GM13977 (cell line): Measurements from ENCODE around the gene MGAT5B.
A peak's percentile ranks its signal among the peaks of the same experiment; 100 is the strongest.
"Not testable (repeated sequence)": the region's sequence is repeated elsewhere in the genome, so short reads cannot be mapped to it uniquely, and the experiment has no call there.

Experiments
- DNase-seq: peaks from one replicate; pipeline ENCODE4 v3.0.0; 2012; ENCODE audit warnings: low spot score
- in situ Hi-C: fragments of 300-500 bp; cut with MboI; formaldehyde crosslinking; loops from one replicate; pipeline ENCODE4 v1.12.0; 2022; ENCODE audit warnings: low sequenced_read_pairs, low pct_unique_long_range_greater_than_20kb, mixed read lengths, inconsistent platforms; ENCODE audit not compliant: unreplicated experiment
- TF ChIP-seq, protein P1 (sequence below): IDR thresholded peaks from 2 replicates; pipeline ENCODE4 v1.5.1; 2012; ENCODE audit warnings: mild to moderate bottlenecking, control low read depth; ENCODE audit not compliant: insufficient read depth; ENCODE audit errors: extremely low read depth, missing control alignments

MGAT5B gene

DNA sequence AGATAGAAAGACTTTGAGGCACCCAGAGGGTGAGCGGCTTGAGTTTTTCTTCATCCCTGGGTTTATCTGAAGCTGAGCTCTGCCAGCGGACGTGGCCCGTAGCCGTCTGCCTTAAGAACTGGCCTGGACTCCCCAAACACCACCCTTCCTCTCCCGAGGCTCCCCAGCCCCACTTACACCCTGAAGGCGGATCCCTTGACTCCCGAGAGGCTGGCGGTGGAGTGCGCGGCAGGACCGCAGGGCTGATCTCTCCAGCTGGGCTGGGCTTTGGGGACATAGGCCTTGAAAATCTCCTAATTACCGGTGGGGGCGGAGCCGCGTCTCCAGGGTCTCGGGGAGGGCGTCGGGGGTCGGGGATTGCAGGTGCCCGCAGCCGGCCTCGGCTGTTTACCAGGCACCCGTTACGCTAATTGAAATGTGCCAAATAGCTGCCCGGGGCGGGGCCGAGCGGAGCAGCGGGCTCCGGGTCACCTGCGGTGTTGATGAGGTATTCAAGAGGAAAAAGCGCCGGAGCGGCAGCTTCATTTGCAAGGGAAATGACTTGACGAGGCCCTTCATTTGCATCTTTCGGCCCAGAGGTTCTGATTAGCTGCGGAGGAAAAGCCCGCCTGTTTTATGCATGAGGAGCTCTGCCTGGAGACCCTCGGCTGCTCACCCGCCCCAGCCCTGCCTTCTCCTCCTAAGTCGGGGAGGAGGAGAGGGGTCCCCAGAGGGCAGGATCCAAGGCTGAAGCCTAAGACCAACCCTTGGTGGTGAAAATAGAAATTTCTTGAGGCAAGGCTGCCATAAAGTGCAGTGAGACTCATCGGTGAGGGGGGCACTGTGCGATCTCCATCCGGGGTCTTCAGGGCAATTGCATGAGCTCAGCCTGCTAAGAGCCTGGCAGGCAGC is 100.7 kb downstream of the MGAT5B start:
- peak; percentile 71 for DNase-seq
- TF ChIP-seq, protein P1, sequence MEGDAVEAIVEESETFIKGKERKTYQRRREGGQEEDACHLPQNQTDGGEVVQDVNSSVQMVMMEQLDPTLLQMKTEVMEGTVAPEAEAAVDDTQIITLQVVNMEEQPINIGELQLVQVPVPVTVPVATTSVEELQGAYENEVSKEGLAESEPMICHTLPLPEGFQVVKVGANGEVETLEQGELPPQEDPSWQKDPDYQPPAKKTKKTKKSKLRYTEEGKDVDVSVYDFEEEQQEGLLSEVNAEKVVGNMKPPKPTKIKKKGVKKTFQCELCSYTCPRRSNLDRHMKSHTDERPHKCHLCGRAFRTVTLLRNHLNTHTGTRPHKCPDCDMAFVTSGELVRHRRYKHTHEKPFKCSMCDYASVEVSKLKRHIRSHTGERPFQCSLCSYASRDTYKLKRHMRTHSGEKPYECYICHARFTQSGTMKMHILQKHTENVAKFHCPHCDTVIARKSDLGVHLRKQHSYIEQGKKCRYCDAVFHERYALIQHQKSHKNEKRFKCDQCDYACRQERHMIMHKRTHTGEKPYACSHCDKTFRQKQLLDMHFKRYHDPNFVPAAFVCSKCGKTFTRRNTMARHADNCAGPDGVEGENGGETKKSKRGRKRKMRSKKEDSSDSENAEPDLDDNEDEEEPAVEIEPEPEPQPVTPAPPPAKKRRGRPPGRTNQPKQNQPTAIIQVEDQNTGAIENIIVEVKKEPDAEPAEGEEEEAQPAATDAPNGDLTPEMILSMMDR: no peak
- in situ Hi-C loops: no loop called here

DNA sequence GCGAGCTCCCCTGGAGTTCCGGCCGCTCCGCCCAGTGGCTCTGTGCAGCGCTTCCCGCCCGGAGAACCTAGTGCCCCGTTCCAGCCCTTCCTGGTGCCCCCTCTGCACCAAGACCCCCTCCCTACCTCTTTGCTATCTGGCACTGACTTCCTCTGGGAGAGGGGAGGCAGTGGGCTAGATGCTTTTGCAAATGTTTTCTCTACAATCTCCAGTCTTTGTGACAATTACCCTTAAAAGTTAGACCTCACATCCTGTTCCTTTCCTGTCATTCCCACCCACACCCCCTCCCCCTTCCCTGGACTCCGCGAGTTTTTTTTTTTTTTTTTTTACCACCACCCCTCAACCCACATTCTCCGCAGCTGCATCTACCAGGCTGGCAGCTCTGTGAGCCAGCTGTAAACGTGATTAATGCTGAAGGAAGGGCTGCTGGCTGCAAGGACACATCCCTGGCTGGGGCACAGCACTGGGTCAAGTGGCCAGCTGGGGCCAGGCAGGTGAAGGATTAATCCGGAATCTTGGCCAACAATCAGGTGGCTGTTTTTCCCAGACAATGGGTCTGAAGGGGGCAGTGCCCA is 101.5 kb downstream of the MGAT5B start:
- no peak for DNase-seq
- in situ Hi-C loops: no loop called here
- TF ChIP-seq, protein P1: no peak

DNA sequence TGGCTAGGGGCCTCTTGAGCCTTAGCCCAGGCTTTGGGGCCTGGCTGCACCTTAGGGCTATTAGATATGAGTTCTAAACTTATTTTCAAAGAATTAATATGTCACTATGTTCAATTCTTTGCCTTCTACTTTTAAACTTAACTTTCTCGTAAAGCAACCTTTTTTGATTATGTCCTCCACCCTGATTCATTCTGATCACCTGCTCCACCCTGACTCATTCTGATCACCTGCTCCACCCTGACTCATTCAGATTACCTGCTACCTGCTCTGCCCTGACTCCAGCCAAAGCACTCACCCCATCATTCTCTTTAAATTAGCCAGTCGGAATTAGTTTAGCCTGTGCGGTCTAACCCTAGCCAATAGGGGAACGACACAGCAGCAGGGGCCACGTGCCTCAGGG is 102.0 kb downstream of the MGAT5B start:
- DNase-seq, in situ Hi-C loops: not testable (repeated sequence)

DNA sequence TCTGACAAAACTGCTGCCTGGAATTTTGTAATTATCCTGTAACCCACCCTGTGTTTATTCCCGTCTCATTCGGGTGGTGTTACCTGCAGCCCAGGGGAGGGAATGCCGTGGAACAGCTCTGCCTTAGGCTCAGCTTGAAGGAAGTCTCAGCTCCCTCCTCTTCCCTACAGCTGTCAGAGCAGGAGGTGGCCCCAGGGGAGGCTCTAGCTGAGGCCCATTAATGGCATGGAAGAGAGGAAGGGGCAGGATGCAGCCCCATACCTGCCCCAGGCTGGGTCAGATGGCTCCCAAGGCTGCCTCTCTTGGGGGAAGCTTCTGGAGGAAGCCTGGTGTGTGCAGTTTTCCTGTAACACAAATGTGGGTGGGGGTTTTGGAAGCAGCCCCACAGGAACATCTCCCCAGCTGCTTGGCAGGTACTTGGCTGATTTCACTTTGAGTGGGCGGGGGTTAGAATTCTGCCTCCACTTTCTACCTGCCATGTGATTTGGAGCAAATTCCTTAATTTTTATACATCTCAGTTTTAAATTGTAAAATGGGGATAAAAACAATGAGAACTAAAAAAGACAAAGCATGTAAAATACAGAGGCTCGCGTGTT is 103.9 kb downstream of the MGAT5B start:
- in situ Hi-C loops: no loop called here
- TF ChIP-seq, protein P1: no peak
- no peak for DNase-seq

DNA sequence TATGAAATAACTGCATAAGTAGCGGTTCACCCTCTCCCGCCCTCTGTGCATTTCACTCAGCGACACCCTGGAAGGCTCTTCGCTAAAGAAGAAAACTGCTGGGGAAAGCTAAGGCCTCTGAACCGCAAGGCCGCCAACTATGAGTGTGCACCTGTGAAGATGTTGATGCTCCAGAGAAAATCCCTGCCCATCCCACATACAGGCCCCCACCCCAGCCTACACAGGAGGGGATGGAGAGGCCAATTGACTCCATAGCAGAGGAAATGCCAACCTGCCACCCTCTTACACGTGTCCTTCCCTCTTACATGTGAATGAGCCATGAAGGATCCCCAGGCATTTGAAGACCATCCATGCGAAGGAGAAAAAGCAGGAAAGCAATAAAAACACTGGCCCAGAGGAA is 104.8 kb downstream of the MGAT5B start:
- TF ChIP-seq, protein P1: no peak
- in situ Hi-C loops: no loop called here
- DNase-seq: no peak

DNA sequence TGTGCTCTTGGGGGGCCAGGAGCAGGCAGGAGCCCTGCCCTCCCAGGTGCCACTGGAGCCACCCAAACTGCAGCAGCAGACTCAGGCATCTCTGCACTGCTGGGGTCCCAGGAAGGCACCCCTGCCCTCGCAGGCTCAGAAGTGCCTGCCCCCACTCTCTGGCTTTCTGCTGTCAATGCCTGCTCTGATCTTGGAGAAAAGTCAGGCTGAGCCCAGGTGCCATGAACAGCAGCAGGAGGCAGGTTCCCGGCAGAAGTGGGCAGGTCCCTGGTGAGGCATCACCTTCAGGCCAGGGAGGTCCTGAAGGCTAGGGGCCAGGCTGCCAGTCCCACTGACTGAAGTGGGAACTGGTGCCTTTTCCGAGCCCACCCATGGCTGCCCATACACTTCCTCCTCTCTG is 106.5 kb downstream of the MGAT5B start:
- no peak for DNase-seq
- TF ChIP-seq, protein P1: no peak
- in situ Hi-C loops: no loop called here

DNA sequence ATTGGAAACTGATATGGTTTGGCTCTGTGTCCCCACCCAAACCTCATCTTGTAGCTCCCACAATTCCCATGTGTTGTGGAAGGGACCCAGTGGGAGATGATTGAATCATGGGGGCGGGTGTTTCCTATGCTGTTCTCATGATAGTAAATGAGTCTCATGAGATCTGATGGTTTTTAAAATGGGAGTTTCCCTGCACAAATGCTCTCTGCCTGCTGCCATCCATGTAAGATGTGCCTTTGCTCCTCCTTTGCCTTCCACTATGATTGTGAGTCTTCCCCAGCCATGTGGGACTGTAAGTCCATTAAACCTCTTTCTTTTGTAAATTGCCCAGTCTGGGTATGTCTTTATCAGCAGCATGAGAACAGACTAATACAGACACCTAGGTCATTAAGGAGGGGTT is 109.8 kb downstream of the MGAT5B start:
- in situ Hi-C loops, DNase-seq: not testable (repeated sequence)
